Measurements from ENCODE around the gene RNF6.

Gene RNF6

GRCh38 chr13:26225896-26226617 is 3.9 kb upstream of the RNF6 start:
- TF ChIP-seq, protein P1, sequence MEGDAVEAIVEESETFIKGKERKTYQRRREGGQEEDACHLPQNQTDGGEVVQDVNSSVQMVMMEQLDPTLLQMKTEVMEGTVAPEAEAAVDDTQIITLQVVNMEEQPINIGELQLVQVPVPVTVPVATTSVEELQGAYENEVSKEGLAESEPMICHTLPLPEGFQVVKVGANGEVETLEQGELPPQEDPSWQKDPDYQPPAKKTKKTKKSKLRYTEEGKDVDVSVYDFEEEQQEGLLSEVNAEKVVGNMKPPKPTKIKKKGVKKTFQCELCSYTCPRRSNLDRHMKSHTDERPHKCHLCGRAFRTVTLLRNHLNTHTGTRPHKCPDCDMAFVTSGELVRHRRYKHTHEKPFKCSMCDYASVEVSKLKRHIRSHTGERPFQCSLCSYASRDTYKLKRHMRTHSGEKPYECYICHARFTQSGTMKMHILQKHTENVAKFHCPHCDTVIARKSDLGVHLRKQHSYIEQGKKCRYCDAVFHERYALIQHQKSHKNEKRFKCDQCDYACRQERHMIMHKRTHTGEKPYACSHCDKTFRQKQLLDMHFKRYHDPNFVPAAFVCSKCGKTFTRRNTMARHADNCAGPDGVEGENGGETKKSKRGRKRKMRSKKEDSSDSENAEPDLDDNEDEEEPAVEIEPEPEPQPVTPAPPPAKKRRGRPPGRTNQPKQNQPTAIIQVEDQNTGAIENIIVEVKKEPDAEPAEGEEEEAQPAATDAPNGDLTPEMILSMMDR (IDR thresholded peaks at IDR 0.05; ENCODE audit: low read depth, low read length): no peak

GRCh38 chr13:26222520-26223046 is 469 bp upstream of the RNF6 start:
- no peak for DNase-seq (ENCODE audit: extremely low read depth, low read depth)

More at GRCh38 chr13:26225896-26226617, 3.9 kb upstream of the RNF6 start:
- DNase-seq (ENCODE audit: extremely low read depth, low read depth): no peak

GRCh38 chr13:26221399-26221720 is 754 bp downstream of the RNF6 start:
- DNase-seq (ENCODE audit: extremely low read depth, low read depth): no peak
- TF ChIP-seq, protein P1 (IDR thresholded peaks at IDR 0.05; ENCODE audit: low read depth, low read length): no peak

More at GRCh38 chr13:26222520-26223046, 469 bp upstream of the RNF6 start:
- TF ChIP-seq, protein P1 (IDR thresholded peaks at IDR 0.05; ENCODE audit: low read depth, low read length): no peak

GRCh38 chr13:26220575-26220974 is 1.5 kb downstream of the RNF6 start:
- TF ChIP-seq, protein P1 (IDR thresholded peaks at IDR 0.05; ENCODE audit: low read depth, low read length): no peak
- no peak for DNase-seq (ENCODE audit: extremely low read depth, low read depth)

GRCh38 chr13:26219726-26220125 is 2.4 kb downstream of the RNF6 start:
- TF ChIP-seq, protein P1 (IDR thresholded peaks at IDR 0.05; ENCODE audit: low read depth, low read length): no peak

GRCh38 chr13:26216042-26216441 is 6.1 kb downstream of the RNF6 start:
- no peak for DNase-seq (ENCODE audit: extremely low read depth, low read depth)
- TF ChIP-seq, protein P1 (IDR thresholded peaks at IDR 0.05; ENCODE audit: low read depth, low read length): no peak

More at GRCh38 chr13:26219726-26220125, 2.4 kb downstream of the RNF6 start:
- no peak for DNase-seq (ENCODE audit: extremely low read depth, low read depth)

DNA sequence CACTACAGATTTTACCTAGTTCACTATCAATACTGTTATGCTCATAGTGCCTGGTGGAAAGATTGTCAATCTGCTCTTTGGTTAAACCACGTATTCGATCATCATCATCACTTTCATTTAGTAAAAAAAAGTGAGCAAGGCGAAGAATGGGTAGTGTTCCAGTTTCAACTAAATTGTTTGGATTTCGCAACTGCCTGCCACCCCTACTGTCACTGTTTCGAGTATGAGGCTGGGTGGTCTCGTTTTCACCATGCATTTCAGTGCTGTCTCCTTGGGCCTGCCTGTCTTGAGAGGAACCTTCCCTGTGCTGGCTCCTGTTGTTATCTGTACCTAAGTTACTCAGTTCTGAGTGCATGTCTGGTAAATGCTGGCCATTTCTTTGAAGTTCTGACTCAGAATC is 8.1 kb downstream of the RNF6 start:
- TF ChIP-seq, protein P1 (IDR thresholded peaks at IDR 0.05; ENCODE audit: low read depth, low read length): no peak
- no peak for DNase-seq (ENCODE audit: extremely low read depth, low read depth)
